NCI-H1092 (cell line): ENCODE data around the gene ZNF609.

ENCODE experiments used
- DNase-seq: peaks from one replicate; lab custom pipeline; 2025; lab: John Stamatoyannopoulos, UW

Gene ZNF609

GRCh38 chr15:64544450-64544849 is 84.1 kb downstream of the ZNF609 start:
- no peak for DNase-seq

GRCh38 chr15:64547275-64547674 is 86.9 kb downstream of the ZNF609 start:
- no peak for DNase-seq

GRCh38 chr15:64548235-64548634 is 87.9 kb downstream of the ZNF609 start:
- no peak for DNase-seq

- DNase-seq = no peak
Measured at GRCh38 chr15:64549860-64550259, 89.5 kb downstream of the ZNF609 start.

- no peak for DNase-seq
Measured at GRCh38 chr15:64552281-64552948, 92.0 kb downstream of the ZNF609 start.

GRCh38 chr15:64558460-64559179 is 98.2 kb downstream of the ZNF609 start:
- DNase-seq = no peak

- DNase-seq = no peak
Measured at GRCh38 chr15:64559243-64559642, 98.9 kb downstream of the ZNF609 start.

- DNase-seq = no peak
Measured at GRCh38 chr15:64560501-64560900, 100.1 kb downstream of the ZNF609 start.

GRCh38 chr15:64560998-64561397 is 100.6 kb downstream of the ZNF609 start:
- DNase-seq = no peak

- DNase-seq = no peak
Measured at GRCh38 chr15:64562003-64562640, 101.7 kb downstream of the ZNF609 start.

GRCh38 chr15:64566102-64566501 is 105.7 kb downstream of the ZNF609 start:
- no peak for DNase-seq

GRCh38 chr15:64566629-64567427 is 106.5 kb downstream of the ZNF609 start:
- no peak for DNase-seq

GRCh38 chr15:64568765-64569164 is 108.4 kb downstream of the ZNF609 start:
- DNase-seq = no peak

- no peak for DNase-seq
Measured at GRCh38 chr15:64571857-64572291, 111.5 kb downstream of the ZNF609 start.

- DNase-seq = no peak
Measured at GRCh38 chr15:64572856-64573255, 112.5 kb downstream of the ZNF609 start.

- DNase-seq = no peak
Measured at GRCh38 chr15:64574301-64575017, 114.1 kb downstream of the ZNF609 start.

GRCh38 chr15:64580696-64581407 is 120.5 kb downstream of the ZNF609 start:
- DNase-seq = no peak

GRCh38 chr15:64581408-64581761 is 121.0 kb downstream of the ZNF609 start:
- no peak for DNase-seq

- DNase-seq = no peak
Measured at GRCh38 chr15:64582202-64582601, 121.8 kb downstream of the ZNF609 start.

- DNase-seq = no peak
Measured at GRCh38 chr15:64583519-64583918, 123.1 kb downstream of the ZNF609 start.

GRCh38 chr15:64583983-64584382 is 123.6 kb downstream of the ZNF609 start:
- DNase-seq = no peak
